ENCODE measurements around the gene SLC4A9. TPM values are rescaled to one million over a fixed set of nuclear protein-coding genes. Genes with fewer than 3 reads are reported as not detected.
A peak's percentile ranks its signal among the peaks of the same experiment; 100 is the strongest.

SLC4A9 gene
- total and polyA plus RNA-seq, 4 donors, result not detected

DNA sequence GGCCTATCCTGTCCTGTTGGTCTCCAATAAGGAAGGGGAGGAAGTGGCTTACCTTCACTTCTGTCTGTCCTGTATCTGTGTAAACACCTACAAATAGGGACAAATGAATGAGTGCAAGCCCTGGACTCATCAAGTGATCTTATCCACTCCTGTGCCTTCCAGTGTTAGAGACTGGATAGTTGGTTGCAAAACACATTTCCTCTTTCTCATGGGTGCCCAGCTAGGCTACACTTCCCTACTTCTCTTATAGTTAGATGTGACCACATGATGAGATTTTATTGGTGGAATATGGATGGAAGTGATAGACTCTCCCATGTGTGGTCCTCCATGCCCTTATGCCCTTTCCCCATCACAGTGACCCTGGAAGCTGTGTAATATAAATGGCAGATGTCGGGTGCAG is 40.2 kb upstream of the SLC4A9 start:
- 88% methylated on average over 1 of the region's 1 CpG for WGBS
- no peak for DNase-seq (ENCODE audit: low spot score)
- Histone ChIP-seq H3K27ac (ENCODE audit: low read depth in 1 of 2, low read length in 2 of 2) (no peak overlapping the region), H3K4me3 (ENCODE audit: low read depth in 1 of 3, low read length in 3 of 3) (no peak overlapping the region), H3K27me3 (ENCODE audit: control insufficient read depth in 4 of 4, insufficient read depth in 4 of 4, low read length in 3 of 4) (no peaks in the 10 kb centered on the region), H3K9ac (ENCODE audit: low read depth in 1 of 2, low read length in 2 of 2) (no peak overlapping the region), H3K36me3 (ENCODE audit: control insufficient read depth in 4 of 4, insufficient read depth in 3 of 4, low read depth in 1 of 4, low read length in 3 of 4) (no peaks in the 10 kb centered on the region), H3K9me3 (ENCODE audit: control insufficient read depth in 4 of 4, low read length in 3 of 4) (no peaks in the 10 kb centered on the region), H3K4me1 (ENCODE audit: control insufficient read depth in 4 of 4, insufficient read depth in 4 of 4, low read length in 3 of 4) (no peaks in the 10 kb centered on the region)
- TF ChIP-seq TAF1 (conservative IDR thresholded peaks at IDR 0.05), result no peak
- TF ChIP-seq GABPA (IDR thresholded peaks at IDR 0.05 in 1 of 2, conservative IDR thresholded peaks at IDR 0.05 in 1 of 2), result no peak
- TF ChIP-seq, protein P1, sequence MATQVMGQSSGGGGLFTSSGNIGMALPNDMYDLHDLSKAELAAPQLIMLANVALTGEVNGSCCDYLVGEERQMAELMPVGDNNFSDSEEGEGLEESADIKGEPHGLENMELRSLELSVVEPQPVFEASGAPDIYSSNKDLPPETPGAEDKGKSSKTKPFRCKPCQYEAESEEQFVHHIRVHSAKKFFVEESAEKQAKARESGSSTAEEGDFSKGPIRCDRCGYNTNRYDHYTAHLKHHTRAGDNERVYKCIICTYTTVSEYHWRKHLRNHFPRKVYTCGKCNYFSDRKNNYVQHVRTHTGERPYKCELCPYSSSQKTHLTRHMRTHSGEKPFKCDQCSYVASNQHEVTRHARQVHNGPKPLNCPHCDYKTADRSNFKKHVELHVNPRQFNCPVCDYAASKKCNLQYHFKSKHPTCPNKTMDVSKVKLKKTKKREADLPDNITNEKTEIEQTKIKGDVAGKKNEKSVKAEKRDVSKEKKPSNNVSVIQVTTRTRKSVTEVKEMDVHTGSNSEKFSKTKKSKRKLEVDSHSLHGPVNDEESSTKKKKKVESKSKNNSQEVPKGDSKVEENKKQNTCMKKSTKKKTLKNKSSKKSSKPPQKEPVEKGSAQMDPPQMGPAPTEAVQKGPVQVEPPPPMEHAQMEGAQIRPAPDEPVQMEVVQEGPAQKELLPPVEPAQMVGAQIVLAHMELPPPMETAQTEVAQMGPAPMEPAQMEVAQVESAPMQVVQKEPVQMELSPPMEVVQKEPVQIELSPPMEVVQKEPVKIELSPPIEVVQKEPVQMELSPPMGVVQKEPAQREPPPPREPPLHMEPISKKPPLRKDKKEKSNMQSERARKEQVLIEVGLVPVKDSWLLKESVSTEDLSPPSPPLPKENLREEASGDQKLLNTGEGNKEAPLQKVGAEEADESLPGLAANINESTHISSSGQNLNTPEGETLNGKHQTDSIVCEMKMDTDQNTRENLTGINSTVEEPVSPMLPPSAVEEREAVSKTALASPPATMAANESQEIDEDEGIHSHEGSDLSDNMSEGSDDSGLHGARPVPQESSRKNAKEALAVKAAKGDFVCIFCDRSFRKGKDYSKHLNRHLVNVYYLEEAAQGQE (IDR thresholded peaks at IDR 0.05), result no peak
- TF ChIP-seq, protein P2, sequence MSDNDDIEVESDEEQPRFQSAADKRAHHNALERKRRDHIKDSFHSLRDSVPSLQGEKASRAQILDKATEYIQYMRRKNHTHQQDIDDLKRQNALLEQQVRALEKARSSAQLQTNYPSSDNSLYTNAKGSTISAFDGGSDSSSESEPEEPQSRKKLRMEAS (IDR thresholded peaks at IDR 0.05), result no peak
- TF ChIP-seq SP1 (IDR thresholded peaks at IDR 0.05), result no peak
- TF ChIP-seq EGR1 (IDR thresholded peaks at IDR 0.05; ENCODE audit: low read depth in 2 of 2), result no peak
- no peak for TF ChIP-seq FOXA1 (IDR thresholded peaks at IDR 0.05)
- no peak for TF ChIP-seq RXRA (IDR thresholded peaks at IDR 0.05)
- TF ChIP-seq YY1 (IDR thresholded peaks at IDR 0.05), result no peak
- TF ChIP-seq, protein P3, sequence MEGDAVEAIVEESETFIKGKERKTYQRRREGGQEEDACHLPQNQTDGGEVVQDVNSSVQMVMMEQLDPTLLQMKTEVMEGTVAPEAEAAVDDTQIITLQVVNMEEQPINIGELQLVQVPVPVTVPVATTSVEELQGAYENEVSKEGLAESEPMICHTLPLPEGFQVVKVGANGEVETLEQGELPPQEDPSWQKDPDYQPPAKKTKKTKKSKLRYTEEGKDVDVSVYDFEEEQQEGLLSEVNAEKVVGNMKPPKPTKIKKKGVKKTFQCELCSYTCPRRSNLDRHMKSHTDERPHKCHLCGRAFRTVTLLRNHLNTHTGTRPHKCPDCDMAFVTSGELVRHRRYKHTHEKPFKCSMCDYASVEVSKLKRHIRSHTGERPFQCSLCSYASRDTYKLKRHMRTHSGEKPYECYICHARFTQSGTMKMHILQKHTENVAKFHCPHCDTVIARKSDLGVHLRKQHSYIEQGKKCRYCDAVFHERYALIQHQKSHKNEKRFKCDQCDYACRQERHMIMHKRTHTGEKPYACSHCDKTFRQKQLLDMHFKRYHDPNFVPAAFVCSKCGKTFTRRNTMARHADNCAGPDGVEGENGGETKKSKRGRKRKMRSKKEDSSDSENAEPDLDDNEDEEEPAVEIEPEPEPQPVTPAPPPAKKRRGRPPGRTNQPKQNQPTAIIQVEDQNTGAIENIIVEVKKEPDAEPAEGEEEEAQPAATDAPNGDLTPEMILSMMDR (IDR thresholded peaks at IDR 0.05; ENCODE audit: low read depth, low read length, missing input control), result no peak
- TF ChIP-seq RAD21 (IDR thresholded peaks at IDR 0.05), result no peak
- TF ChIP-seq FOXA2 (IDR thresholded peaks at IDR 0.05), result no peak
- TF ChIP-seq HNF4A (conservative IDR thresholded peaks at IDR 0.05), result no peak

DNA sequence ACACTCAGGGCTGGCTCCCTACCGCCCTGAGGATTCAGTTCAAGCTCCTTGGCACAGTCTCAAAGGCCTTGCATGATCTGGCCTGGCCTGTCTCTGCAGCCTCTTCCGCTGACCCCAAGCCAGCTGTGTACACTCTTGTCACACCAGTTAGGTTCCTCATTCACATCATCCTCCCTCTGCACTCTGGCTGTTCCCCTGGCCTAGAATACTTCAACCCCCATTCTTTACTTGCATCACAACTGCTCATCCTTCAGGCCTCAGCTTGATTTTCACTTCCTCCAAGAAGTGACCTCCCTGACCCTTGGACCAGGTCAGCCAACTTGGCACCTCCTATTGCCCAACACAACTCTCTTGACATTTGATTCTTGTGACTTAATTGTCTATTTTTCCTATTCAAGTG is 38.2 kb upstream of the SLC4A9 start:
- Histone ChIP-seq H3K4me1 (ENCODE audit: control insufficient read depth in 4 of 4, insufficient read depth in 4 of 4, low read length in 3 of 4) (no peaks in the 10 kb centered on the region), H3K9ac (ENCODE audit: low read depth in 1 of 2, low read length in 2 of 2) (no peak overlapping the region), H3K27me3 (ENCODE audit: control insufficient read depth in 4 of 4, insufficient read depth in 4 of 4, low read length in 3 of 4) (no peaks in the 10 kb centered on the region), H3K27ac (ENCODE audit: low read depth in 1 of 2, low read length in 2 of 2) (no peak overlapping the region), H3K36me3 (ENCODE audit: control insufficient read depth in 4 of 4, insufficient read depth in 3 of 4, low read depth in 1 of 4, low read length in 3 of 4) (no peaks in the 10 kb centered on the region), H3K9me3 (ENCODE audit: control insufficient read depth in 4 of 4, low read length in 3 of 4) (no peaks in the 10 kb centered on the region), H3K4me3 (ENCODE audit: low read depth in 1 of 3, low read length in 3 of 3) (no peak overlapping the region)
- no peak for DNase-seq (ENCODE audit: low spot score)
- TF ChIP-seq, protein P3 (IDR thresholded peaks at IDR 0.05; ENCODE audit: low read depth, low read length, missing input control), result no peak
- peak; percentile 39 to 62 for TF ChIP-seq RXRA (IDR thresholded peaks at IDR 0.05)
- WGBS, result 77% methylated on average over 2 of the region's 2 CpGs
